ENCODE results near the gene TNPO3.

GRCh38 chr7:129037585-129037984, 17.3 kb downstream of the TNPO3 start:
- TF ChIP-seq TAF1 (IDR thresholded peaks at IDR 0.05; ENCODE audit: borderline replicate concordance, low read depth, low read length) (no peak), CBX3 (IDR thresholded peaks at IDR 0.05; ENCODE audit: borderline replicate concordance, low read depth) (no peak), FOS (IDR thresholded peaks at IDR 0.05; ENCODE audit: borderline replicate concordance, extremely low read depth, insufficient read length) (no peak), POLR2A (IDR thresholded peaks at IDR 0.05; ENCODE audit: low read depth, low read length) (no peak), ZBTB33 (IDR thresholded peaks at IDR 0.05) (no peak), BACH1 (IDR thresholded peaks at IDR 0.05; ENCODE audit: borderline replicate concordance) (no peak), BCLAF1 (IDR thresholded peaks at IDR 0.05) (no peak), POLR2AphosphoS5 (IDR thresholded peaks at IDR 0.05; ENCODE audit: low read length) (no peak), BRCA1 (IDR thresholded peaks at IDR 0.05; ENCODE audit: low read depth, low read length) (no peak), RCOR1 (conservative IDR thresholded peaks at IDR 0.05; ENCODE audit: low read depth, low read length) (no peak), NFYB (IDR thresholded peaks at IDR 0.05; ENCODE audit: insufficient read depth, low read depth, low read length) (no peak), MYC (IDR thresholded peaks at IDR 0.05; ENCODE audit: insufficient read depth, insufficient read length, insufficient replicate concordance, low read length, severe bottlenecking) (no peak)
- TF ChIP-seq, protein P1, sequence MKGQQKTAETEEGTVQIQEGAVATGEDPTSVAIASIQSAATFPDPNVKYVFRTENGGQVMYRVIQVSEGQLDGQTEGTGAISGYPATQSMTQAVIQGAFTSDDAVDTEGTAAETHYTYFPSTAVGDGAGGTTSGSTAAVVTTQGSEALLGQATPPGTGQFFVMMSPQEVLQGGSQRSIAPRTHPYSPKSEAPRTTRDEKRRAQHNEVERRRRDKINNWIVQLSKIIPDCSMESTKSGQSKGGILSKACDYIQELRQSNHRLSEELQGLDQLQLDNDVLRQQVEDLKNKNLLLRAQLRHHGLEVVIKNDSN (IDR thresholded peaks at IDR 0.05; ENCODE audit: borderline replicate concordance, extremely low read length, insufficient read depth, low read depth, low read length): no peak
